Fibroblast of pulmonary artery (primary cell): Measurements from ENCODE around the gene MCRIP2.

Source experiments
- DNase-seq: peaks from one replicate; pipeline ENCODE4 v3.0.0-alpha.2; 2010; ENCODE audit warnings: low read depth
- H3K4me3 ChIP-seq: replicated peaks from 2 replicates; pipeline ENCODE4 v1.5.1; 2011; ENCODE audit warnings: low read depth, mild to moderate bottlenecking, control low read depth, low read length, moderate library complexity
- TF ChIP-seq, protein P1 (sequence below): IDR thresholded peaks from 2 replicates; pipeline ENCODE4 v1.5.1; 2011; ENCODE audit warnings: mild to moderate bottlenecking, control low read depth, low read length, inconsistent platforms; ENCODE audit errors: missing control alignments

The MCRIP2 gene

DNA sequence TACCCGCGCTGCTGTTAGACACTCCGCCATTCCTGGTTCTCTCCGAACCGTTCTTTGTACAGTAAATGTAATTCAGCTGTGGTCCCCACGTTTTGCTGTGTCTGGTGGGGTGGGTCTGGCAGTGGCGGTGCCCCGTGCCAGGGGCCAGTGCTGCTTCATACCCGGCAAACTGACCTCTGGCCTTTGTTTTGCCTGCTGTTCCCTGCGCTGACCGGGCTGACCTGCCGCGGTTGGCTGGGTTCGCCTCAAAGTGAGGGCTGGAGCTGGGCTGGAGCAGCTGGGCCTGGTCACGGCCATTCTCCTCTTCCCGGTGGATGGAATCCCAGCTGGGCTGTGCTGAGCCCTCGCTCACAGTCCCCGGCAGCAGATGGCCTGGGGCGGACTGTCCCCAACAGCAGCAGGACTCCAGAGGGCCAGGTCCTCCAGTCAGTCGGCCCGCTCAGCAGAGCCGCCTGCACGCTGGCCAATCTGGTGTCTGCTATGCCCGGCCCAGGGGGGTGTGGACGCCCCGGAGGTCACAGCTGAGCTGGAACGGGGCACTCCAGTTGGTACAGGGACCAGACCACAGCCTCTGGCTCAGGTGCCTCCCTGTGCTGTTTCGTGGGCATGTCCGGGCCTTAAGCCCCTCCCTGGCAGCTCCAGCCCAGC lies 12.3 kb upstream of the MCRIP2 start:
- DNase-seq, result no peak
- H3K4me3 ChIP-seq, result no peak overlapping the region
- TF ChIP-seq, protein P1, sequence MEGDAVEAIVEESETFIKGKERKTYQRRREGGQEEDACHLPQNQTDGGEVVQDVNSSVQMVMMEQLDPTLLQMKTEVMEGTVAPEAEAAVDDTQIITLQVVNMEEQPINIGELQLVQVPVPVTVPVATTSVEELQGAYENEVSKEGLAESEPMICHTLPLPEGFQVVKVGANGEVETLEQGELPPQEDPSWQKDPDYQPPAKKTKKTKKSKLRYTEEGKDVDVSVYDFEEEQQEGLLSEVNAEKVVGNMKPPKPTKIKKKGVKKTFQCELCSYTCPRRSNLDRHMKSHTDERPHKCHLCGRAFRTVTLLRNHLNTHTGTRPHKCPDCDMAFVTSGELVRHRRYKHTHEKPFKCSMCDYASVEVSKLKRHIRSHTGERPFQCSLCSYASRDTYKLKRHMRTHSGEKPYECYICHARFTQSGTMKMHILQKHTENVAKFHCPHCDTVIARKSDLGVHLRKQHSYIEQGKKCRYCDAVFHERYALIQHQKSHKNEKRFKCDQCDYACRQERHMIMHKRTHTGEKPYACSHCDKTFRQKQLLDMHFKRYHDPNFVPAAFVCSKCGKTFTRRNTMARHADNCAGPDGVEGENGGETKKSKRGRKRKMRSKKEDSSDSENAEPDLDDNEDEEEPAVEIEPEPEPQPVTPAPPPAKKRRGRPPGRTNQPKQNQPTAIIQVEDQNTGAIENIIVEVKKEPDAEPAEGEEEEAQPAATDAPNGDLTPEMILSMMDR, result no peak

- DNase-seq, result no peak
- TF ChIP-seq, protein P1, result no peak
- no peak overlapping the region for H3K4me3 ChIP-seq
Observed at GRCh38 chr16:629833-630248, 11.8 kb upstream of the MCRIP2 start.

- no peak for DNase-seq
- TF ChIP-seq, protein P1, result no peak
- no peak overlapping the region for H3K4me3 ChIP-seq
Observed at GRCh38 chr16:630249-630814, 11.3 kb upstream of the MCRIP2 start.

- DNase-seq, result no peak
- H3K4me3 ChIP-seq, result no peak within 1 kb of the TSS
- TF ChIP-seq, protein P1, result no peak
Observed at GRCh38 chr16:630815-631405, 10.7 kb upstream of the MCRIP2 start, which contains the start of gene WFIKKN1. Gene WFIKKN1 (plus strand): TSS chr16:630985. CDS start chr16:631254, 269 bp downstream.

DNA sequence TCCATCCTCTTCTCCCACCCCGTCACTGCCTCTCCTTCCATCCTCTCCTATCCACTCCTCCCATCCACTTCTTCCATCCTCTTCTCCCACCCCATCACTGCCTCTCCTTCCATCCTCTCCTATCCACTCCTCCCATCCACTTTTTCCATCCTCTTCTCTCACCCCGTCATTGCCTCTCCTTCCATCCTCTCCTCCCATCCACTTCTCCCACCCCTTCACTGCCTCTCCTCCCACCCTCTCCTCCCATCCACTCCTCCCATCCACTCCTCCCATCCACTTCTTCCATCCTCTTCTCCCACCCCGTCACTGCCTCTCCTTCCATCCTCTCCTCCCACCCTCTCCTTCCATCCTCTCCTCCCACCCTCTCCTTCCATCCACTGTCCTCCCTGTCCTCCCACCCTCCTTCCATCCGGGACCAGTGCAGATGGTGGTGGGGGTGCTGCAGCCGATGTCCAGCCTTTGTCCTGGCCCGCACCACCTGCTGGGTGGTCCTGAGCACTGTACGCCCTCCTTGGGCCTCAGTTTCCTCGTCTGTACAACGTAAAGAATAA lies 9.7 kb upstream of the MCRIP2 start:
- H3K4me3 ChIP-seq, result no peak overlapping the region
- no peak for DNase-seq
- TF ChIP-seq, protein P1, result no peak

GRCh38 chr16:632486-633335 lies 8.9 kb upstream of the MCRIP2 start:
- TF ChIP-seq, protein P1, result no peak
- no peak for DNase-seq
- H3K4me3 ChIP-seq, result no peak overlapping the region
